Tongue (tissue), 2 donors: Measurements from ENCODE around the gene DUSP11. TPM values are rescaled to one million over a fixed set of nuclear protein-coding genes. Genes with fewer than 3 reads are reported as not detected.
"Not testable (repeated sequence)": the region's sequence is repeated elsewhere in the genome, so short reads cannot be mapped to it uniquely, and the experiment has no call there.

Experiments
- DNase-seq: peaks from one replicate; pipeline ENCODE4 v3.0.0-alpha.2; 2015
- total RNA-seq: library from RNA; depleted of rRNA; stranded (reverse); fragments of >200 nt; gene quantifications from one replicate; pipeline ENCODE4 v1.2.3, GENCODE V29; 2014

DUSP11 gene
- total RNA-seq, 1 donor from 2014 or later: 33.7 TPM

GRCh38 chr2:73717695-73718094 is 62.2 kb downstream of the DUSP11 start:
- not testable (repeated sequence) for DNase-seq

GRCh38 chr2:73717251-73717606 is 62.7 kb downstream of the DUSP11 start:
- no peak for DNase-seq

GRCh38 chr2:73716543-73717250 is 63.2 kb downstream of the DUSP11 start:
- no peak for DNase-seq

- no peak for DNase-seq
Measured at GRCh38 chr2:73714091-73714490, 65.8 kb downstream of the DUSP11 start.

Other genes with a start within 250 kb of the DUSP11 start
- gene NAT8, start 137.7 kb downstream of the DUSP11 start, total RNA-seq: not detected
- 26.5 TPM for gene TPRKB, start 42.8 kb downstream of the DUSP11 start, total RNA-seq
- not detected for gene C2orf78, start 4.1 kb upstream of the DUSP11 start, total RNA-seq
- 28.5 TPM for gene STAMBP, start 48.9 kb upstream of the DUSP11 start, total RNA-seq
- 7.9 TPM for gene ACTG2, start 112.9 kb upstream of the DUSP11 start, total RNA-seq
- gene DGUOK, start 146.8 kb upstream of the DUSP11 start, total RNA-seq: 23.5 TPM
- gene TET3, start 204.8 kb upstream of the DUSP11 start, total RNA-seq: 10.6 TPM